ENCODE results near the gene DDX11.

DNA sequence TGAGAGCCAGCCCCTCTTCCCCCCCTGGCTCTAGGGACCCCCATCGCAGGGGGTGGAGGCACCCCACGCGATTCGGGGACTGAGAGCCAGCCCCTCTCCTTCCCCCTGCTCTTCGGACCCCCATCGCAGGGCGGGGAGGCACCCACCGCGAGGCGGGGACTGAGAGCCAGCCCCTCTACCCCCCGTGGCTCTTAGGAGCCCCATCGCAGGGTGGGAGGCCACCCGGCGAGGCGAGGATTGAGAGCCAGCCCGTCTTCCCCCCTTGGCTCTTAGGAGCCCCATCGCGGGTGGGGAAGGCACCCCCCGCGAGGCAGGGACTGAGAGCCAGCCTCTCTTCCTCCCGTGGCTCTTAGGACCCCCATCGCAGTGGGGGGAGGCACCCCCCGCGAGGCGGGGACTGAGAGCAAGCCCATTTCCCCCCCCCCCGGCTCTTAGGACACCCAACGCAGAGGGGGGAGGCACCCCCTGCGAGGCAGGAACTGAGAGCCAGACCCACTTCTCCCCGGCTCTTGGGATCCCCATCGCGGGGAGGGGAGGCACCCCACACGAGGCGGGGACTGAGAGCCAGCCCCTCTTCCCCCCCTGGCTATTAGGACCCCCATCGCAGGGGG is 45.6 kb downstream of the DDX11 start:
- TF ChIP-seq TAF1 (IDR thresholded peaks at IDR 0.05; ENCODE audit: low read depth, low read length), result no peak
- TF ChIP-seq POLR2AphosphoS5 (IDR thresholded peaks at IDR 0.05; ENCODE audit: low read depth, low read length), result no peak
- no peak for TF ChIP-seq POLR2A (IDR thresholded peaks at IDR 0.05; ENCODE audit: low read depth, low read length)
- no peak for TF ChIP-seq PAX5 (IDR thresholded peaks at IDR 0.05; ENCODE audit: insufficient read depth, low read length, severe bottlenecking)
- no peak for TF ChIP-seq SPI1 (IDR thresholded peaks at IDR 0.05; ENCODE audit: low read depth, low read length)
- no peak for TF ChIP-seq POU2F2 (IDR thresholded peaks at IDR 0.05; ENCODE audit: low read depth, low read length)
